CD14-positive monocyte (primary cell): Measurements from ENCODE around the gene DGKA. TPM values are rescaled to one million over a fixed set of nuclear protein-coding genes. Genes with fewer than 3 reads are reported as not detected.

Experiments
- DNase-seq, 3 donors: peaks; one replicate each; pipeline ENCODE4 v3.0.0-alpha.2; 2011 to 2022
- H2AFZ ChIP-seq: 2 replicates; pipeline ENCODE4 v1.6.0; 2012; ENCODE audit warnings: mild to moderate bottlenecking, low read depth, low read length, inconsistent platforms; ENCODE audit not compliant: insufficient read depth, poor library complexity, severe bottlenecking
- H3K27ac ChIP-seq, 2 donors: 1 replicate in 1 of 2; 2 replicates in 1 of 2; pipeline ENCODE4 v1.5.1; 2012 to 2013; ENCODE audit warnings: low read length in 2 of 2, control low read depth in 1 of 2, inconsistent platforms in 1 of 2, low read depth in 1 of 2, mild to moderate bottlenecking in 1 of 2
- H3K27me3 ChIP-seq, 2 donors: one replicate each; pipeline versions ENCODE4 v1.6.0 to v1.6.1; 2011 to 2013; ENCODE audit warnings: low read length in 2 of 2; ENCODE audit not compliant: control insufficient read depth in 2 of 2, insufficient read depth in 2 of 2
- H3K36me3 ChIP-seq, 2 donors: replicated peaks in 1 of 2; 1 replicate in 1 of 2; 2 replicates in 1 of 2; pipeline versions ENCODE4 v1.5.1 to v1.6.1; 2012 to 2013; ENCODE audit warnings: low read length in 2 of 2, control low read depth in 1 of 2, inconsistent platforms in 1 of 2, mild to moderate bottlenecking in 1 of 2; ENCODE audit not compliant: insufficient read depth in 2 of 2, control insufficient read depth in 1 of 2
- H3K4me1 ChIP-seq, 2 donors: 1 replicate in 1 of 2; 2 replicates in 1 of 2; pipeline versions ENCODE4 v1.5.1 to v1.6.1; 2012 to 2013; ENCODE audit warnings: low read length in 2 of 2, control low read depth in 1 of 2, inconsistent platforms in 1 of 2, mild to moderate bottlenecking in 1 of 2, moderate library complexity in 1 of 2; ENCODE audit not compliant: insufficient read depth in 2 of 2, control insufficient read depth in 1 of 2
- H3K4me2 ChIP-seq: replicated peaks from 2 replicates; pipeline ENCODE3; 2012; ENCODE audit warnings: low read length, moderate library complexity, mild to moderate bottlenecking; ENCODE audit not compliant: poor library complexity, severe bottlenecking; ENCODE audit errors: extremely low read depth
- H3K4me3 ChIP-seq, 3 experiments: fragments of 200-600 bp in 1 of 3; sonication (generic) in 1 of 3; replicated peaks in 1 of 3; 1 replicate in 2 of 3; 2 replicates in 1 of 3; pipeline ENCODE4 v1.5.1; 2011 to 2013; ENCODE audit warnings: low read length in 3 of 3, mild to moderate bottlenecking in 3 of 3, control low read depth in 2 of 3, low read depth in 2 of 3, inconsistent platforms in 1 of 3, moderate library complexity in 1 of 3
- H3K79me2 ChIP-seq: 2 replicates; pipeline ENCODE4 v1.6.0; 2012; ENCODE audit warnings: mild to moderate bottlenecking, control low read depth, inconsistent platforms, low read length, moderate library complexity; ENCODE audit not compliant: insufficient read depth
- H3K9ac ChIP-seq: 2 replicates; pipeline ENCODE4 v1.6.0; 2017; ENCODE audit warnings: low read length, mild to moderate bottlenecking; ENCODE audit not compliant: insufficient read depth, poor library complexity, severe bottlenecking
- H3K9me3 ChIP-seq, 2 donors: replicated peaks in 1 of 2; 1 replicate in 1 of 2; 2 replicates in 1 of 2; pipeline versions ENCODE4 v1.5.1 to v1.6.1; 2012 to 2013; ENCODE audit warnings: low read length in 2 of 2, control low read depth in 1 of 2; ENCODE audit not compliant: control insufficient read depth in 1 of 2, insufficient read depth in 1 of 2
- H4K20me1 ChIP-seq: 2 replicates; pipeline ENCODE4 v1.6.0; 2012; ENCODE audit warnings: mild to moderate bottlenecking, low read length, control low read depth, moderate library complexity; ENCODE audit not compliant: insufficient read depth
- H3K27ac Mint-ChIP-seq, 7 donors: one replicate each; pipeline ENCODE4 v1.8.0; 2020; ENCODE audit warnings: mild to moderate bottlenecking in 7 of 7, mixed read lengths in 7 of 7, moderate library complexity in 6 of 7, inconsistent platforms in 2 of 7
- H3K27me3 Mint-ChIP-seq, 3 donors: one replicate each; pipeline ENCODE4 v1.8.0; 2021 to 2022; ENCODE audit warnings: low read depth in 3 of 3, mild to moderate bottlenecking in 3 of 3, mixed read lengths in 3 of 3, moderate library complexity in 3 of 3, inconsistent platforms in 1 of 3
- H3K36me3 Mint-ChIP-seq, 2 donors: one replicate each; pipeline ENCODE4 v1.8.0; 2020; ENCODE audit warnings: mixed read lengths in 2 of 2, inconsistent platforms in 1 of 2, mild to moderate bottlenecking in 1 of 2
- H3K4me1 Mint-ChIP-seq: one replicate; pipeline ENCODE4 v1.8.0; 2020; ENCODE audit warnings: mild to moderate bottlenecking, mixed read lengths
- H3K4me3 Mint-ChIP-seq, 2 donors: one replicate each; pipeline ENCODE4 v1.8.0; 2020; ENCODE audit warnings: mild to moderate bottlenecking in 2 of 2, mixed read lengths in 2 of 2, moderate library complexity in 1 of 2
- H3K9me3 Mint-ChIP-seq, 7 donors: one replicate each; pipeline ENCODE4 v1.8.0; 2020 to 2022; ENCODE audit warnings: mixed read lengths in 7 of 7, mild to moderate bottlenecking in 6 of 7, moderate library complexity in 6 of 7, inconsistent platforms in 2 of 7
- CTCF ChIP-seq: fragments of 200-600 bp; IDR thresholded peaks from one replicate; pipeline ENCODE4 v1.8.0; 2022; ENCODE audit warnings: antibody characterized with exemption, mild to moderate bottlenecking
- WGBS: methylation state at CpG from one replicate; pipeline ENCODE4 v1.1.5; 2013; ENCODE audit warnings: missing lambda C conversion rate; ENCODE audit not compliant: insufficient coverage; 5-methylcytosine and 5-hydroxymethylcytosine counted together
- intact Hi-C, 2 donors: fragments of 100-400 bp; cut with micrococcal nuclease; formaldehyde crosslinking; loops; one replicate each; pipeline versions ENCODE4 v1.15.0 to v1.15.1; 2023
- polyA plus RNA-seq, 3 donors: library from polyadenylated mRNA; depleted of rRNA in 1 of 3; unstranded in 2 of 3; stranded (reverse) in 1 of 3; fragments of 300-500 nt in 2 of 3; fragments of >200 nt in 1 of 3; fragmentation: Illumina TruSeq in 2 of 3; gene quantifications; 1 replicate in 2 of 3; 2 replicates in 1 of 3; pipeline ENCODE4 v1.2.3, GENCODE V29; 2012 to 2021

The DGKA gene
- polyA plus RNA-seq, 3 donors: 16.0 to 99.1 (median 21.4) TPM

- Histone ChIP-seq H3K9ac (peak overlapping the region; percentile 85), H3K4me1 (peaks cover 46 to 51% of the 10 kb centered on the region in 2 donors), H3K27ac (peak overlapping the region; percentile 85 to 92), H3K4me3 (peak overlapping the region; percentile 65 to 93 (median 91)), H2AFZ (peak overlapping the region; percentile 77), H3K27me3 (no peaks in the 10 kb centered on the region), H4K20me1 (peaks cover 21% of the 10 kb centered on the region), H3K4me2 (peak overlapping the region; percentile 83), H3K79me2 (peaks cover 90% of the 10 kb centered on the region), H3K9me3 (no peaks in the 10 kb centered on the region), H3K36me3 (peaks cover 3 to 14% of the 10 kb centered on the region in 2 donors)
- H3K27ac Mint-ChIP-seq: peak overlapping the region; percentile 95 to 99 (median 97)
- H3K27me3 Mint-ChIP-seq: peaks cover 0 to 3% (median 1%) of the 10 kb centered on the region in 3 donors
- intact Hi-C loops: loop anchor here (2.0 to 5.0 kb wide), 5 partner anchors 45 to 190 kb away; partner anchors contain the start of genes DNAJC14 (in 1 of the 2), ORMDL2 (in 1 of the 2), RAB5B (in 1 of the 2) and SARNP (in 1 of the 2)
- peak overlapping the region; percentile 96 to 98 for H3K4me3 Mint-ChIP-seq
- WGBS: under 1% methylated on average over 22 of the region's 42 CpGs
- peak; percentile 86 to 89 (median 88) for DNase-seq
- no peaks in the 10 kb centered on the region for H3K9me3 Mint-ChIP-seq
- H3K36me3 Mint-ChIP-seq: peaks cover 18 to 26% of the 10 kb centered on the region in 2 donors
- H3K4me1 Mint-ChIP-seq: peaks cover 53% of the 10 kb centered on the region
- peak; percentile 78 for TF ChIP-seq CTCF
Measured at GRCh38 chr12:55926738-55927587, 4.0 kb upstream of the DGKA start.
